ENCODE data around the gene RASSF4.
"Not testable (repeated sequence)": the region's sequence is repeated elsewhere in the genome, so short reads cannot be mapped to it uniquely, and the experiment has no call there.

- TF ChIP-seq CTCF, POLR2A (IDR thresholded peaks at IDR 0.05): not testable (repeated sequence)
These were observed 55.0 kb downstream of the RASSF4 start for GRCh38 chr10:45014557-45014956.
